Measurements from ENCODE around the gene C1S.

DNA sequence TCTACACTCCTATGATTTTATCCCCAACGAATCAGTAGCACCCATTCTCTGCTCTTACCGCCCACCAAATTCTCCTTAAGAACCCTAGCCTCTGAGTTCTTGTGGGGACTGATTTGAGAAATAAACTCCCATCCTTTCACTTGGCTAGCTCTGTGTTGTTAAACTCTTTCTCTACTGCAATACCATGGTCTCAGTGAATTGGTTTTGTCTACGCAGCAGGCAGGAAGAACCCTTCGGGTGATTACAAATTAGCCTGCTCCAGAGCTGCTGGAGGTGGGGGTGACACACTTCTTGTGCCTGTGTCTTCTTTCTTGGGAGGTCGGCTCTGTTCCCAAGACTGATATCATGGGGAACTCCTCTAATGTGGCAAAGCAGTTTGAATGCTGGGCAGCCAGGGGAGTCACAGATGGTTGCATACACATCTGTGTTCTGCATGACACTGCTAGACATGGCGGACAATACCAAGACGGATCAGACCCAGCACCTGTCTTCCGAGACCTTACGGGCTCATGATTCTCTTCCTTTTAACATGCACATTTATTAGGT, 1.6 kb upstream of the C1S start:
- TF ChIP-seq POLR2AphosphoS5 (IDR thresholded peaks at IDR 0.05; ENCODE audit: low read depth, low read length): no peak
- TF ChIP-seq POLR2A (IDR thresholded peaks at IDR 0.05; ENCODE audit: low read depth, low read length): no peak
- no peak for TF ChIP-seq TAF1 (IDR thresholded peaks at IDR 0.05; ENCODE audit: low read depth, low read length)
- TF ChIP-seq PAX5 (IDR thresholded peaks at IDR 0.05; ENCODE audit: insufficient read depth, low read length, severe bottlenecking): no peak

Measured in GM12891 (cell line).